Suprapubic skin (tissue), 4 donors: Measurements from ENCODE around the gene LRRN4CL. TPM values are rescaled to one million over a fixed set of nuclear protein-coding genes. Genes with fewer than 3 reads are reported as not detected.

ENCODE experiments used
- DNase-seq, 2 donors: peaks; one replicate each; pipeline ENCODE4 v3.0.0-alpha.2; 2019; ENCODE audit warnings: low spot score in 2 of 2
- H3K27ac ChIP-seq: fragments of 200-600 bp; sonication (generic); one replicate; pipeline ENCODE4 v1.5.1; 2019
- H3K27me3 ChIP-seq: fragments of 200-600 bp; sonication (generic); one replicate; pipeline ENCODE4 v1.5.1; 2019
- H3K36me3 ChIP-seq: fragments of 200-600 bp; sonication (generic); one replicate; pipeline ENCODE4 v1.5.1; 2019
- H3K4me1 ChIP-seq: fragments of 200-600 bp; sonication (generic); one replicate; pipeline ENCODE4 v1.5.1; 2019
- H3K4me3 ChIP-seq: fragments of 200-600 bp; sonication (generic); one replicate; pipeline ENCODE4 v1.5.1; 2019; ENCODE audit warnings: mild to moderate bottlenecking
- H3K9me3 ChIP-seq: fragments of 200-600 bp; sonication (generic); one replicate; pipeline ENCODE4 v1.5.1; 2019
- EP300 ChIP-seq: sonication (generic); formaldehyde crosslinking; IDR thresholded peaks from one replicate; pipeline ENCODE4 v1.6.1; 2017; ENCODE audit warnings: antibody characterized with exemption
- POLR2A ChIP-seq, 2 donors: fragments of 450-650 bp; IDR thresholded peaks; one replicate each; pipeline ENCODE4 v1.6.1; 2017; ENCODE audit warnings: antibody characterized with exemption in 2 of 2, mild to moderate bottlenecking in 2 of 2, moderate library complexity in 2 of 2
- POLR2AphosphoS5 ChIP-seq, 3 donors: sonication (generic); formaldehyde crosslinking; IDR thresholded peaks; one replicate each; pipeline ENCODE4 v1.6.1; 2017; ENCODE audit warnings: antibody characterized with exemption in 3 of 3
- WGBS: methylation state at CpG from one replicate; pipeline ENCODE4 v1.1.5; 2018; 5-methylcytosine and 5-hydroxymethylcytosine counted together
- total RNA-seq, 4 donors: library from RNA; depleted of rRNA; stranded (reverse); fragments of >200 nt; gene quantifications; one replicate each; pipeline ENCODE4 v1.1.0, GENCODE V29; 2016
- TF ChIP-seq, protein P1 (sequence below), 2 donors: fragments of 200-600 bp in 1 of 2; fragments of 450-650 bp in 1 of 2; sonication (generic) in 1 of 2; IDR thresholded peaks; one replicate each; pipeline ENCODE4 v1.5.1; 2016 to 2019; ENCODE audit warnings: antibody characterized with exemption in 2 of 2, mild to moderate bottlenecking in 1 of 2, moderate library complexity in 1 of 2

The LRRN4CL gene
- total RNA-seq, 4 donors from 2014 or later: 3.3 to 7.6 (median 5.9) TPM

DNA sequence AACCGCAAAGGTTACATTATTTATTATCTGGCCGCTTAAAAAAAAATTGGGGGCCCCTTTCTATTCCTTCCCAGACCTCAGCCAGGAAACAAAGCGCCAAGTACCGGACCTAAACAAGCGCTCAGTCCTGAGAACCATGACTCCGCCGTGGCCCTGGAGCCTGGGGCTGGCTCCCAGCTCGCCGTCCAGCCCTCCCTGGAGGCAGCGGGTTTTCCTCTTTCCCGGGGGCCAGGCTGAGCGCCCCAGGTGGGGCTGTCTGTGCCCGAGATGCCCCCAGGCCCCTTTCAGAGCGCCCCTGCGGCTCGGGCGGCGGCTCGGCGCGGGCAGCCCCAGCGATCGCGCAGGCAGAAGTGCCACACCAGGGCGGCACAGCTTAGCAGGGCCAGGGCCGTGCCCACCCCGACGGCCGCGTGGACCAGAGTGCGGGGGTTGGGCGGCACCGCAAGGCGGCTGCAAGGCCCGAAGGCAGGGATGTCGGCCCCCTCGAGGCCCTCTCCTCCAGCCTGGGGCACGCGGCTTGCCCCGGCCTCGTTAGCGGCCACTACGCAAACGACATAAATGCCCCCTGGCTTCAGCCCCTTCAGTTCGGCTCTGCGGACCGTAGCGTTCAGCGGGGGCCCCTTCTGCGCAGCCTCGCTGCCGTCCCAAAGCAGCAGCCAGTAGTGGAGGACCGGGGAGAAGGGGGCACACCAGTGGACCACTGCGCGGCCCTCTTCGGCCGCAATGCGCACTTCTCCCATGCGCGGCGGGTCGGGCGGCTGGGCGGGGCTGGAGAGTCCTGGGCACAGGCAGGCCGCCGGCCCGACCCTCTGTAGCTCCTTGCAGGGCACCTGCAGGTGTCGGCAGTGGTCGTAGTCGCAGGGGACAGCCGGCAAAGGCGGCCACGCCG, 1.6 kb downstream of the LRRN4CL start:
- peaks cover 3% of the 10 kb centered on the region for H3K27me3 ChIP-seq
- peaks cover 14% of the 10 kb centered on the region for H3K36me3 ChIP-seq
- H3K4me3 ChIP-seq: peak overlapping the region; percentile 35
- no peak for TF ChIP-seq POLR2A (IDR thresholded peaks at IDR 0.05)
- TF ChIP-seq POLR2AphosphoS5 (IDR thresholded peaks at IDR 0.05): no peak
- TF ChIP-seq, protein P1, sequence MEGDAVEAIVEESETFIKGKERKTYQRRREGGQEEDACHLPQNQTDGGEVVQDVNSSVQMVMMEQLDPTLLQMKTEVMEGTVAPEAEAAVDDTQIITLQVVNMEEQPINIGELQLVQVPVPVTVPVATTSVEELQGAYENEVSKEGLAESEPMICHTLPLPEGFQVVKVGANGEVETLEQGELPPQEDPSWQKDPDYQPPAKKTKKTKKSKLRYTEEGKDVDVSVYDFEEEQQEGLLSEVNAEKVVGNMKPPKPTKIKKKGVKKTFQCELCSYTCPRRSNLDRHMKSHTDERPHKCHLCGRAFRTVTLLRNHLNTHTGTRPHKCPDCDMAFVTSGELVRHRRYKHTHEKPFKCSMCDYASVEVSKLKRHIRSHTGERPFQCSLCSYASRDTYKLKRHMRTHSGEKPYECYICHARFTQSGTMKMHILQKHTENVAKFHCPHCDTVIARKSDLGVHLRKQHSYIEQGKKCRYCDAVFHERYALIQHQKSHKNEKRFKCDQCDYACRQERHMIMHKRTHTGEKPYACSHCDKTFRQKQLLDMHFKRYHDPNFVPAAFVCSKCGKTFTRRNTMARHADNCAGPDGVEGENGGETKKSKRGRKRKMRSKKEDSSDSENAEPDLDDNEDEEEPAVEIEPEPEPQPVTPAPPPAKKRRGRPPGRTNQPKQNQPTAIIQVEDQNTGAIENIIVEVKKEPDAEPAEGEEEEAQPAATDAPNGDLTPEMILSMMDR (IDR thresholded peaks at IDR 0.05): no peak
- no peak for TF ChIP-seq EP300
- 65% methylated on average over 11 of the region's 74 CpGs for WGBS
- peak in 1 of 2 donors; percentile 73 for DNase-seq
- H3K9me3 ChIP-seq: no peaks in the 10 kb centered on the region
- peaks cover 26% of the 10 kb centered on the region for H3K4me1 ChIP-seq
- H3K27ac ChIP-seq: peak overlapping the region; percentile 57

DNA sequence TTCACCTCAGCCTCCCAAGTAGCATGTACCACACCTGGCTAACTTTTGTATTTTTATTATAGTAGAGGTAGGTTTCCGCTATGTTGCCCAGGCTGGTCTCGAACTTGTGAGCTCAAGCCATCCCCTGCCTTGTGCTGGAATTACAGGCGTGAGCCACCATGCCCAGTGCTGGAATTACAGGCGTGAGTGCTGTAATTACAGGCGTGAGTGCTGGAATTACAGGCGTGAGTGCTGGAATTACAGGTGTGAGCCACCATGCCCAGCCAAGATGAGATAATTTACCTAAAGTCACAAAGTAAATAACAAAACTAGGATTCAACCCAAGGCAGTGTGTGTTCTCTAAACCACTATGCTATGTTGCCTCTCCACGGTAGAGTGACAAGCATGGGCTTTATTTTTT, 6.8 kb downstream of the LRRN4CL start:
- 80% methylated on average over 7 of the region's 7 CpGs for WGBS

DNA sequence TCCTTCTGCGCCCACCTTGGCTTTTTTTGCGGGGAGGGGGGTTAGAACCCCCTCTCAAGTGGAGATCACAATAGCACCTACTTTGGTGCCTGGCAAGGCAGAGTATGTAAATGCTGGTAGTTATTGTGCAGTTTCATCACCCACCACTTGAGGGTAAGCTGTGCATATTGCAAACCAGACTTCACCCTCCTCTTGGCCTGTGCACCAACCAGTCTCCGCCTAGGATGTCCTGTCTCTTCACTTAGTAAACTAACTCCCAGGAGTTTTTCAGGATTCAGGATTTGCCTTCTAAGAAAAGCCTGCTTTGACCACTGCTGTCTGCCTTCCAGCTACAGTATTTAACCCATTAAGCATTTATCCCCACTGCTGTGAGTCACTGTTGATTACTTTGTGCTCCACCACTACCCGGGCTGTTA, 8.5 kb downstream of the LRRN4CL start:
- Histone ChIP-seq H3K27me3 (no peaks in the 10 kb centered on the region), H3K4me3 (no peak overlapping the region), H3K27ac (no peak overlapping the region), H3K36me3 (peaks cover 20% of the 10 kb centered on the region), H3K4me1 (peaks cover 39% of the 10 kb centered on the region), H3K9me3 (no peaks in the 10 kb centered on the region)
- TF ChIP-seq EP300 (no peak), POLR2AphosphoS5 (IDR thresholded peaks at IDR 0.05) (no peak)
- TF ChIP-seq, protein P1 (IDR thresholded peaks at IDR 0.05): peak; percentile 57 to 59
- DNase-seq: no peak
- 18% methylated on average over 4 of the region's 4 CpGs for WGBS

More for the DNA sequence above, 6.8 kb downstream of the LRRN4CL start:
- no peaks in the 10 kb centered on the region for H3K9me3 ChIP-seq
- no peak overlapping the region for H3K27ac ChIP-seq
- H3K27me3 ChIP-seq: peaks cover under 1% of the 10 kb centered on the region
- no peak overlapping the region for H3K4me3 ChIP-seq
- peaks cover 32% of the 10 kb centered on the region for H3K4me1 ChIP-seq
- peaks cover 3% of the 10 kb centered on the region for H3K36me3 ChIP-seq
- no peak for DNase-seq
- no peak for TF ChIP-seq POLR2AphosphoS5 (IDR thresholded peaks at IDR 0.05)
- TF ChIP-seq EP300: no peak
- TF ChIP-seq POLR2A (IDR thresholded peaks at IDR 0.05): no peak
- TF ChIP-seq, protein P1 (IDR thresholded peaks at IDR 0.05): no peak

DNA sequence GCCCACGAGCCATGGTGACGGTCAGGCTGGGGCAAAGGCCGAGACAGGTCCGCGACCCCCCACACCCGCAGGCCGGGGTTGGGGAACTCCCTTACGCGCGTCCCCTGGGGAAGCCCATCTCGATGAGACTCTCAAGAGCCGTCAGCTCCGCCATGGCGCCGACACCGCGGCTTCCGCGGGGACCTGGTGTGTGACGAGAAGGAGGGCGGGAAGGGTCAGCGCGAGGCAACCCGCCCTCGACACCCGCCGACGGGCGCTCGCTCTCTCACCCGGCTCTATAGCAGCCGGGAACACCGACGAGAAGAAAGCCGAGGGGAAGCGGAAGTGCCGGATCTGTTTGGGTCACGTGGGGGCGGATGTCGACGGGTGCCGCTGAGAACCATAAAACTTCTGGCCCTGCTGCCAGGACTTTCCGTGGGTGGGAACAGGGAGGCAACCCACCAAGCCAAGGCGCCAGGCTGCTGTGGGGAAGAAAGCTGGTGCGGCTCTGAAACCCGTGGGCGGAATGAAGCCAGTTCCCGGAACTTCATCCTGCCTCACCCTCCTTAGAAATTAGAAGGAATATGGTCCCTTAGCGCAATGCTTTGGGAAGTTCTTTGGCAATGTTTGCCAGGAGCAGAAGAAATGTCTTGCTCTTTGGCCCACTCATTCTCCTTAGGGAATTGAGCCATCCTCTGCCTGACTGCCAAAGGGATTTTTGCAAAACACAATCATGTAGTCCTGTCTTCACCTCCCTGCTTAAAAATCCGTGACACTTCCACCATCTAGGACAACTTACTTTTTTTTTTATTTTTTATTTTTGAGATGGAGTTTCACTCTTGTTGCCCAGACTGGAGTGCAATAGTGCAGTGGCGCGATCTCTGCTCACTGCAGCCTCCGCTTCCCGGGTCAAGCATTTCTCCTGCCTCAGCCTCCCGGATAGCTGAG, 10.3 kb downstream of the LRRN4CL start, which contains the start of gene UBXN1:
Gene UBXN1 (minus strand): TSS at position 304 of the 927 bp plus-strand sequence. CDS start 150 bp downstream, at position 154.
- peak; percentile 97 for DNase-seq
- peak within 1 kb of the TSS; percentile 97 for H3K4me3 ChIP-seq
- H3K9me3 ChIP-seq: no peaks in the 10 kb centered on the region
- 6% methylated on average over 38 of the region's 55 CpGs for WGBS
- no peaks in the 10 kb centered on the region for H3K27me3 ChIP-seq
- peaks cover 39% of the 10 kb centered on the region for H3K4me1 ChIP-seq
- H3K36me3 ChIP-seq: peaks cover 28% of the 10 kb centered on the region
- H3K27ac ChIP-seq: peak within 1 kb of the TSS; percentile 96
- TF ChIP-seq POLR2AphosphoS5 (IDR thresholded peaks at IDR 0.05) (peak in 2 of 3 donors; percentile 88 to 92), EP300 (no peak), POLR2A (IDR thresholded peaks at IDR 0.05) (peak in 1 of 2 donors; percentile 65)
- TF ChIP-seq, protein P1 (IDR thresholded peaks at IDR 0.05): no peak
